CD4-positive, alpha-beta T cell (primary cell): ENCODE data around the gene CFAP61. TPM values are rescaled to one million over a fixed set of nuclear protein-coding genes. Genes with fewer than 3 reads are reported as not detected.

Experiments
- ATAC-seq: fragments of 200-7000 bp; cut with Tn5 transposase; one replicate; pipeline ENCODE4 v1.10.0; 2022; ENCODE audit warnings: mild to moderate bottlenecking; ENCODE audit not compliant: poor library complexity
- CTCF ChIA-PET: fragments of 350-600 bp; sonication (Branson Sonifier 250); formaldehyde crosslinking; loops from one replicate; lab custom pipeline; 2021; ENCODE audit warnings: antibody characterized with exemption, inconsistent platforms; lab: Charles Lee
- POLR2A ChIA-PET: fragments of 350-600 bp; sonication (Branson Sonifier 250); formaldehyde crosslinking; loops from one replicate; lab custom pipeline; 2021; ENCODE audit warnings: antibody characterized with exemption, inconsistent platforms; lab: Charles Lee
- DNase-seq, 14 experiments: peaks; one replicate each; pipeline ENCODE4 v3.0.0-alpha.2; 2013 to 2020; ENCODE audit warnings: mixed read lengths in 2 of 14
- H3K27ac ChIP-seq, 2 donors: one replicate each; pipeline versions ENCODE4 v1.5.1 to v1.7.0; 2013; ENCODE audit warnings: low read length in 2 of 2, low read depth in 1 of 2, mild to moderate bottlenecking in 1 of 2
- H3K27me3 ChIP-seq, 2 experiments: 1 replicate in 1 of 2; 2 replicates in 1 of 2; pipeline versions ENCODE4 v1.6.1 to v1.7.0; 2013; ENCODE audit warnings: low read length in 2 of 2, control low read depth in 1 of 2, mild to moderate bottlenecking in 1 of 2, moderate library complexity in 1 of 2; ENCODE audit not compliant: insufficient read depth in 2 of 2, control insufficient read depth in 1 of 2
- H3K36me3 ChIP-seq: one replicate; pipeline ENCODE4 v1.6.1; 2013; ENCODE audit warnings: low read length, control low read depth; ENCODE audit not compliant: insufficient read depth
- H3K4me1 ChIP-seq: one replicate; pipeline ENCODE4 v1.6.1; 2013; ENCODE audit warnings: low read length, control low read depth; ENCODE audit not compliant: insufficient read depth
- H3K4me3 ChIP-seq: one replicate; pipeline ENCODE4 v1.5.1; 2013; ENCODE audit warnings: mild to moderate bottlenecking, low read length, moderate library complexity
- H3K9me3 ChIP-seq, 2 experiments: 1 replicate in 1 of 2; 2 replicates in 1 of 2; pipeline versions ENCODE4 v1.6.1 to v1.7.0; 2013; ENCODE audit warnings: low read length in 2 of 2, mild to moderate bottlenecking in 2 of 2, control low read depth in 1 of 2, moderate library complexity in 1 of 2; ENCODE audit not compliant: control insufficient read depth in 1 of 2, insufficient read depth in 1 of 2
- H3K27ac Mint-ChIP-seq: one replicate; pipeline ENCODE4 v1.8.0; 2020; ENCODE audit warnings: mixed read lengths
- H3K27me3 Mint-ChIP-seq: one replicate; pipeline ENCODE4 v1.8.0; 2021; ENCODE audit warnings: mixed read lengths
- H3K36me3 Mint-ChIP-seq: one replicate; pipeline ENCODE4 v1.8.0; 2021; ENCODE audit warnings: low read depth, mixed read lengths
- H3K4me1 Mint-ChIP-seq: one replicate; pipeline ENCODE4 v1.8.0; 2021; ENCODE audit warnings: low read depth, mixed read lengths
- H3K4me3 Mint-ChIP-seq: one replicate; pipeline ENCODE4 v1.8.0; 2020; ENCODE audit warnings: mild to moderate bottlenecking, mixed read lengths
- H3K9me3 Mint-ChIP-seq: one replicate; pipeline ENCODE4 v1.8.0; 2020; ENCODE audit warnings: mixed read lengths
- CTCF ChIP-seq: fragments of 200-600 bp; IDR thresholded peaks from one replicate; pipeline ENCODE4 v1.8.0; 2022; ENCODE audit warnings: antibody characterized with exemption, mild to moderate bottlenecking
- intact Hi-C, 2 experiments: fragments of 100-400 bp; cut with DNase I in 1 of 2; cut with micrococcal nuclease in 1 of 2; formaldehyde crosslinking; loops; one replicate each; pipeline versions ENCODE4 v1.15.1 to v1.9.0; 2023 to 2025; cut with DNase I, micrococcal nuclease
- total RNA-seq, 174 experiments: library from RNA in 2 of 174; stranded (reverse) in 2 of 174; gene quantifications; one replicate each; pipeline ENCODE4 v1.2.3 and lab custom pipeline; 2021 to 2026

Gene CFAP61
- total RNA-seq, 2 experiments from 2014 or later: not detected

DNA sequence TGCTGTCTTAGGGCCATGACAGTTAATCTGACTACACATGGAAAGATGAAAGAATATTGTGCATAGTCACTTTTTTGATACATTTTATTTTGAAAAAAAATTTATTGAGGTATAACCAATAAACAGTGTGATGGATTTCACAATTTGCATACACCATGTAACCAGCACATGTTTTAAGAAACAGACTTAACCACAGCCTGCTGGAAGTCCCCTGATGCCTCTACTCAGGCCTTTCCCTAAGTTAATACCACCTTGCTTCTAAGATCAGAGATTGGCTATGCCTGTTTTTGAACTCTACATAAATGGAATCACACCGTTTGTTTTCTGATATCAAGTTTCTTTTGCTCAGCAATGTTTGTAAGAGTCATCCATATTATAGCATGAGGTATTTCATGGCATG, 136.3 kb downstream of the CFAP61 start:
- Mint-ChIP-seq H3K4me3 (no peak overlapping the region), H3K27me3 (no peaks in the 10 kb centered on the region), H3K27ac (no peak overlapping the region), H3K36me3 (no peaks in the 10 kb centered on the region), H3K4me1 (no peaks in the 10 kb centered on the region), H3K9me3 (no peaks in the 10 kb centered on the region)
- no peak for TF ChIP-seq CTCF
- intact Hi-C loops: no loop called here
- peaks cover 0 to 5% of the 10 kb centered on the region in 2 experiments for H3K9me3 ChIP-seq
- no peak overlapping the region for H3K4me3 ChIP-seq
- DNase-seq (no peak), ATAC-seq (no peak)
- ChIA-PET CTCF (no interaction called here), POLR2A (no interaction called here)
- H3K36me3 ChIP-seq: no peaks in the 10 kb centered on the region
- no peaks in the 10 kb centered on the region for H3K4me1 ChIP-seq
- H3K27me3 ChIP-seq: peaks cover 0 to 3% of the 10 kb centered on the region in 2 experiments
- H3K27ac ChIP-seq: no peak overlapping the region

DNA sequence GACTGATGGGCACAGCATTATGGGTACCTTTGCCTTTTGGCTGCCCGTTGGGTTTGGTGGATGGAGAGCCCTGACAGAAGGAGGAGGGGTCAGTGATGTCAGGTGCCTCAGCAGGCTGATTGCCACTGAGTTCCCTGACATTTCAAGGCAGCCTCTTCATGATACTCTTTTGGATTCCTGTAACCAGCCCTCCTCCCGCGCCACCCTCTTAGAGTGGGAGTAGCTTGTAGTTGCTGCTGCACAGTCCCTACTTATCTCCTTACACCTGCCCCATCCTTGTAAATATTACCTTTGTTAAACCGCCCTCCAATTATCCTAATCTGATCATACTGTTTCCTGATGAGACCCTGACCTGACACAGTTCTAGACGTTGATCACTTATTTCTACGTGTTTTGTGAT, 140.0 kb downstream of the CFAP61 start:
- ATAC-seq: no peak
- no peaks in the 10 kb centered on the region for H3K9me3 Mint-ChIP-seq
- Histone ChIP-seq H3K4me3 (no peak overlapping the region), H3K27me3 (peaks cover 0 to 3% of the 10 kb centered on the region in 2 experiments), H3K27ac (no peak overlapping the region), H3K9me3 (no peaks in the 10 kb centered on the region), H3K36me3 (no peaks in the 10 kb centered on the region), H3K4me1 (no peaks in the 10 kb centered on the region)
- no peak for TF ChIP-seq CTCF
- intact Hi-C loops: no loop called here
- ChIA-PET CTCF (no interaction called here), POLR2A (no interaction called here)
- H3K27ac Mint-ChIP-seq: no peak overlapping the region
- no peaks in the 10 kb centered on the region for H3K36me3 Mint-ChIP-seq
- peaks cover 13% of the 10 kb centered on the region for H3K27me3 Mint-ChIP-seq
- no peak overlapping the region for H3K4me3 Mint-ChIP-seq
- DNase-seq: no peak
- no peaks in the 10 kb centered on the region for H3K4me1 Mint-ChIP-seq

GRCh38 chr20:20195021-20195705, 142.8 kb downstream of the CFAP61 start:
- no peak overlapping the region for H3K4me3 Mint-ChIP-seq
- POLR2A ChIA-PET: no interaction called here

More at GRCh38 chr20:20195021-20195705, 142.8 kb downstream of the CFAP61 start:
- no peak for TF ChIP-seq CTCF
- intact Hi-C loops: no loop called here
- Histone ChIP-seq H3K27me3 (peaks cover 0 to 3% of the 10 kb centered on the region in 2 experiments), H3K4me1 (no peaks in the 10 kb centered on the region), H3K27ac (no peak overlapping the region), H3K36me3 (no peaks in the 10 kb centered on the region), H3K9me3 (no peaks in the 10 kb centered on the region), H3K4me3 (no peak overlapping the region)
- Mint-ChIP-seq H3K4me1 (no peaks in the 10 kb centered on the region), H3K27me3 (peaks cover 27% of the 10 kb centered on the region), H3K9me3 (no peaks in the 10 kb centered on the region), H3K27ac (no peak overlapping the region), H3K36me3 (no peaks in the 10 kb centered on the region)
- ATAC-seq (no peak), DNase-seq (no peak)
- CTCF ChIA-PET: no interaction called here
